ENCODE measurements around the gene CFAP45.
A peak's percentile ranks its signal among the peaks of the same experiment; 100 is the strongest.
"Not testable (repeated sequence)": the region's sequence is repeated elsewhere in the genome, so short reads cannot be mapped to it uniquely, and the experiment has no call there.

Gene CFAP45

DNA sequence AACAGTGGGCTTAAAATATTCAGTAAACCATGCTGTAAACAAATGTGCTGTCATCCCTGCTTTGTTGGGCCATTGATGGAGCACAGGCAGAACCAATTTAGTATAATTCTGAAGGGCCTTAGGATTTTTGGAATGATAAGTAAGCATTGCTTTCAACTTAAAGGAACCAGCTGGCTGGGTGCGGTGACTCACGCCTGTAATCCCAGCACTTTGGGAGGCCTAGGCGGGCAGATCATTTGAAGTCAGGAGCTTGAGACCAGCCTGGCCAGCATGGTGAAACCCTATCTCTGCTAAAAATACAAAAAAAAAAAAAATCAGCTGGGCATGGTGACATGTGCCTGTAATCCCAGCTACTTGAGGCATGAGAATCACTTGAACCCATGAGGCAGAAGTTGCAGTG is 4.1 kb upstream of the CFAP45 start:
- not testable (repeated sequence) for DNase-seq

DNA sequence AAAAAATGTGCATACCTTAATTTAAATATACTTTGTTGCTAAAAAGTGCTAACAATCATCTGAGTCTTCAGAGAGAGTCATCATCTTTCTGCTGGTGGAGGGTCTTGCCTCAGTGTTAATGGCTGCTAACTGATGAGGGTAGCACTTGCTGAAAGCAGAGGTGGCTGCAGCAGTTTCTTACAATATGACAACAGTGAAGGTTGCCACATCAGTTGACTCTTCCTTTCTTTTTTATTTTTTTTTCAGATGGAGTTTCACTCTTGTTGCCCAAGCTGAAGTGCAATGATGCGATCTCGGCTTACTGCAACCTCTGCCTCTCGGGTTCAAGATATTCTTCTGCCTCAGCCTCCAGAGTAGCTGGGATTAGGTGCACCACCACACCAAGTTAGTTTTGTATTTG is 2.6 kb upstream of the CFAP45 start:
- DNase-seq: no peak

- no peak for DNase-seq
These were observed 893 bp upstream of the CFAP45 start for GRCh38 chr1:159900755-159901360.

DNA sequence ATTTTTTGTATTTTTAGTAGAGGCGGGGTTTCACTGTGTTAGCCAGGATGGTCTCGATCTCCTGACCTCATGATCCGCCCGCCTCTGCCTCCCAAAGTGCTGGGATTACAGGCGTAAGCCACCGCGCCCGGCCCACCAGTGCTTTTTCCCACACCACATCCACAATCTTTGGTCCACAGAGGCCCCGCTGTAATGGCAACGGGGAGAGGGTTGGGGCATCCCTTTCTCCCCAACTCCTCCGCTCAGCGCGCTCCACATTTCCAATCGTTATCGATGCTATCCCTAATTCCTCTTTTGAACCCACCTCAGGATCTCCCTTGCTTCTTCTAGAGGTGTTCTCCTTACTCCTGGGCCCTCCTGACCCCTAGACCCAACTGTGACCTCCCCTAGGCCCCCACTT is 331 bp downstream of the CFAP45 start:
- not testable (repeated sequence) for DNase-seq

DNA sequence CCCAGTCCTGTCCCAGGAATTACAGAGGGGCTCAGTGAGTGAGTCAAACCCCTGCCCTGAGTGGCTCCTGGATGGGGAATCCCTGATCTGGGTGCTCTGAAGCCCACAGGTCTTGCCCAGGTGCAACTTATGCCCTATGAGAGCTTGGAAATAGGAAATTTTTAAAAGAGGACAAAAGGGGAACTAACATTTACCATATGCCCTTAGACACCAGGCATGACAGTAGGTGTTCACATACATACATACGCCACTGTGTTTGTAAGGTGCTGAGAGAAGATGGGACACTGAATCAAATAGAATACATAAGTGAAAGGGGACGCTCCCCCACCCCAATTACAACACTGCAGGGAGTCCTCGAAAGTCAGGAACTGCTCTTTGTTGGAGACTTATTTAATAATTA is 1.4 kb downstream of the CFAP45 start:
- no peak for DNase-seq

DNA sequence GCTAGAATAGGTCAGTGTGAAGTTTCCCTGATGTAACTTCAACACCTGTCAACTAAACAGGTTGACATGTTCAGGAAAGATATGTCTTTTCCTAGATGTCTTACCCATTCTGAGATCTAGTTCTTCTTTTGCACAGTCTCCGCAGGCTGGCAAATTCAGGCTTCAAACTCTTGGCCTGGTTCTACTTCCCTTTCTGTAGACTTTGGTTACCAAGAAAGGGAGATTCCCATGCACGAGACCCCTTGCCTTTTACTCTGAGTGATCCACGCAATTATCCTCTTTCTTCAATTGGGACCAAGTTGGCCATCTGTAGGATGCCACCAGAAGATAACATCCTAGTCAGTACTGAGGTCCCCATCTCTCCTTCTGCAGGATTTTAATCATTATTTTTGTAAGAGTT is 2.0 kb downstream of the CFAP45 start:
- no peak for DNase-seq

- DNase-seq: no peak
These were observed 3.4 kb downstream of the CFAP45 start for GRCh38 chr1:159896546-159896930.

DNA sequence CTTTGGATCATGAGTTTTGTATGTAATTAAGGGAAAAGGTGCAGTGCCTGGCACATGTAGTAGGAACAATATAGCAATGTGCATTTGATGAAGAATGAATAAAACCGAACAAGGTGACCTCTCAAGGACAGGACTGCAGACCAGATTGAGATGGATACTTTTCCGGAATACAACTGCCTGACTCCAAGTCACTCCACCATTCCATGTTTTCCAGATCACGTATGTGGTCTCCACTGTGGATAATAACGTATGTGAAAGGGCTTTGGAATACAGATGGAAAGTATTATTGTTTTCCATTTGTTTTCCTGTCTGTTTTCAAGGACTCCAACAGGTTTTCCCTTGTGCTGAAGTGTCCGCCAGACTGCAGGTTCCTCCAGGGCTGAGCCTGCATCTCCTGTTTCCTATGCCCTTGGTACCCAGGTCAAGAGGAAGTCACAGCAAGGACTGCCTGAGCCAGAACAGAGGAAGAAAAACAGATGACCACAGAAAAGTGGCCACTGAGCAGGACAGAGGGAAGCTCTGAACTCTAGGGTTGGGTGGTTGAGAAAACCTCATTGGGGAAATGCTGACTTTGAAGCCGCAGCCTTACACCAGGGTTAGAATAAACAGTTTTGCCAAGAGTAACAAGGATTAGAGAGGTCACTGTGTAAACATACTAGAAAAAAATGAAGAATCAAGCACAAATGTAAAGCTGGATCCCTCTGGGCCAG is 4.0 kb downstream of the CFAP45 start:
- no peak for DNase-seq

GRCh38 chr1:159895286-159895685 is 4.7 kb downstream of the CFAP45 start:
- no peak for DNase-seq

GRCh38 chr1:159892944-159893343 is 7.0 kb downstream of the CFAP45 start:
- no peak for DNase-seq

- DNase-seq: peak; percentile 87 to 91
These were observed 8.4 kb downstream of the CFAP45 start for GRCh38 chr1:159891275-159892157.

DNA sequence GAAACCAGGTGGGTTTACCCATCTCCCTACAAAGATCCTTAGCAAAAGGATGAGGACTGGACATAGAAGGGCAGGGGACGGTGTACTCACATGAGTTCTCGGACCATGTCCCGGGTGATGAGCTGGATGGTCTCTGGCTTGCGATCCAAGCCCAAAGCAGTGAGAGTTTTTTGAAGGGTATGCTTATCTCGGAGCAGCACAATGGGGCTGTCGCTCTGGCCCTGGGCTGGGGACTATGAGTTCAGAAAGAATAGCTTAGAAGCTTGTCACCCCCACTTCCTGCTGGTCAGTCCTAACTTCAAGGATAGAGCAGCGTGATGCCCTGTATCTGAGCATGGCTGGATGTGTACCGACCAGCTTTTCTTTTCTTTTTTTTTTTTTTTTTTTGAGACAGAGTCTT is 9.6 kb downstream of the CFAP45 start:
- no peak for DNase-seq

DNA sequence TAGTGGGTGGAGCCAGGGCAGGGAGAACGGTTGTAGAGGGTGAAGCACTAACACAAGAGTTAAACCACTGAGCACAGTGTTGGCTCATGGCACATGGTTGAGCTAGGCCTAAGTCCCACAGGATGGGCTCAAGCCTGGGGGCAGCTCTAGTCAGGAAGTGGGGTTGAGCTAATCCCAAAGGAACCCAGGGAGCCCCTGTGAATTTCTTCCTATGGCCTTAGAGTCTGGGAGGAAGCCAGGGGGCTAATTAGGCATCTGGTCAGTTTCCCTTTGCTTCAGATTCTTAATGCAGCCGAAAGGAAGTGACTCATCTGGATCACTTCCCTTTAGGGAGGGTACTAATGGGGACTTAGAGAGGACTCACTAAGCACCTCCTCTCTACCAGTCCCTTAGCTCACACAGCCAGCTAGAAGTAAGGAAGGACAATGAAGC is 10.1 kb downstream of the CFAP45 start:
- DNase-seq: no peak

DNA sequence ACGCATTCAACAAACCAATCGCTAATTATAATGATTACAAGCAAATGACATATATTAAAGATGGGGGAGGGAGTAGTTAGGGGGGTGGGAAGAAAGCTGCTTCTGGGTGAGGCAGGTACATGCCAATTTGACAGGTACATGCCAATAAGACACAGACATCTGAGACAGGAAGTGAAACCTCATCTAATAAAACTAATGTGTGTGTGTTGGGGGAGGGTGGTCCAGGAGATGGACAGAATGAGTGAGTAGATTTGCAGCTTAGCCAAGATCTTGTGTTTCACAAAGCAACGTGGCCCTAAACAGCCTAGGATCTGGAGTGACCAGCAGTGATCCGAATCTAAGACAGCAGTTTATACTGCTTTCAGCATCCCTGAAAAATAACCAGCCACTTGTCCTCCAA is 10.8 kb downstream of the CFAP45 start:
- DNase-seq: no peak

- no peak for DNase-seq
These were observed 15.7 kb downstream of the CFAP45 start for GRCh38 chr1:159884296-159884695.

DNA sequence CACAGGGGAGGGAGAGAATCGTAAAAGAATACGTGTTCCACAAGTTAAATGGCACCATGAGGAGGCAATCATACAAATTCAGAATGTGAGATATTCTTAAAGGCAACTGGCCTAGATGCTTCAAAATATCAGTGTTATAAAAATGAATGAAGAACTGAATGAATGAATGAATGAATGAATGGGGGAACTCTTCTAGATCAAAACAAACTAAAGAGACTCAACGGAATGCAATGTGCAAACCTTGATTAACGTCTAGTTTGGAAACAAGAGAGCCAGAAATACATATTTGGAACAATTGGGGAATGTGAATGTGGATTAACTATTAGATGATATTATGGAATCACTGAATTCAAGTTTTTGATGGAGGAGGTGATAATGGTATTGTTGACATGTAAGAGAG is 16.8 kb downstream of the CFAP45 start:
- no peak for DNase-seq

GRCh38 chr1:159882527-159882862 is 17.5 kb downstream of the CFAP45 start:
- no peak for DNase-seq

GRCh38 chr1:159881622-159882526 is 18.1 kb downstream of the CFAP45 start:
- peak; percentile 98 for DNase-seq

- no peak for DNase-seq
These were observed 19.5 kb downstream of the CFAP45 start for GRCh38 chr1:159880430-159880829.

GRCh38 chr1:159879977-159880376 is 20.0 kb downstream of the CFAP45 start:
- no peak for DNase-seq

- DNase-seq: no peak
These were observed 20.8 kb downstream of the CFAP45 start for GRCh38 chr1:159879136-159879535.

GRCh38 chr1:159877695-159878444 is 22.1 kb downstream of the CFAP45 start:
- DNase-seq: no peak
